Measurements from ENCODE around the gene KIF14.

DNA sequence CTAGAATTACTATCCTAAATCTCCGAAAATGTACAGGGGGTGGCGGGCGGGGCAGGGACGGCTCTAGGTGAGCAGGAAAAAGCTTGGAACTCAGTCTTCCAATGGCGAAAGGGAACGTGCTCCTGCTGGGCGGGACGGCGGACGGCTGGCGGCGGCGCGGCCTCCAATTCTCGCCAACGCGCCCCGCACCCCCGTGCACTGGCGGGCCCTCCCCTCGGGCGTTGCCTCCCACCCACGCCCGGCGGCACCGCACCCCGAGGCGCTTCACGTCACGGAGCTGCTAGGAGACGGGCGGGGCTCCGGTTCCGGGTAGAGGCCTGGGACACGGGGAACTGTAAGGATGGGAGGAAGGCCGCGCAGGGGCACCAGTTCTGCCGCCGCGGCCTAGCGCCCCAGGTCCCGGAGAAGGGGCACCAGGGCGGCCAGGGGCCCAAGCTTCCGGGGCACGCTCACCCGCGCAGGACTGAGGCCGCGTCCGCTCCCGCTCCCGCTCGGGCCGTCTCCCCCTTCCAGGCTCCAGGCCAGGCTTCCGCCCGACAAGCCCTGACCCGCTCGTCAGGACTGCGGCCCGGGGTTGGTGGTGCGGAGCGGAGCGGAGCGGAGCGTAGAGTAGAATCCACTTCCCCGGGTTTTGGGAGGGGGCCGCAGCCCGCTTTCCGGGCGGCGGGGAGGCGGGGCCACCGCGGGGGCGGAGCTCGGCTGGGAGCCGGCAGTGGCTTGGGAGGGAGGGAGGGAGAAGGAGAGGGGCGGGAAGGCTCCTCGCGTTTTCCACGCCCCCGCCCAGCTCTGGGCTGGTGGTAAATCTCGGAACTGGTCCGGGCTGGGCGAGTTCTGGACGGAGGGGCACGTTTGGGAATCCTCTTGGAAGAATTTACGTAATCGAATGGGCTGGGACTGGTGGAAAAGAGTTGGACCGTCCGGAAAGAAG lies 49.0 kb upstream of the KIF14 start, which contains the start of gene DDX59:
- TF ChIP-seq CTCF (IDR thresholded peaks at IDR 0.05) (no peak), EZH2phosphoT487 (IDR thresholded peaks at IDR 0.05) (no peak), EZH2 (IDR thresholded peaks at IDR 0.05) (no peak)

All from neural progenitor cell (in vitro differentiated cells).